GM12878 (cell line): ENCODE data around the gene NFILZ. TPM values are rescaled to one million over a fixed set of nuclear protein-coding genes. Genes with fewer than 3 reads are reported as not detected.
A peak's percentile ranks its signal among the peaks of the same experiment; 100 is the strongest.

Source experiments
- CHD2 ChIP-seq: IDR thresholded peaks from 2 replicates; pipeline ENCODE4 v1.6.1; 2011; ENCODE audit warnings: low read depth, low read length, improper control_type of control experiment, borderline replicate concordance
- FOS ChIP-seq: IDR thresholded peaks from 3 replicates; pipeline ENCODE4 v1.6.1; 2011; ENCODE audit warnings: borderline replicate concordance; ENCODE audit not compliant: insufficient read length; ENCODE audit errors: extremely low read depth
- GABPA ChIP-seq: IDR thresholded peaks from 2 replicates; pipeline ENCODE4 v1.6.1; 2014; ENCODE audit warnings: antibody characterized with exemption, low read depth, mild to moderate bottlenecking, inconsistent platforms
- HDGF ChIP-seq: fragments of 450-650 bp; IDR thresholded peaks from 2 replicates; pipeline ENCODE4 v1.6.1; 2016; ENCODE audit warnings: antibody characterized with exemption
- IKZF1 ChIP-seq: fragments of 450-650 bp; conservative IDR thresholded peaks from 2 replicates; pipeline ENCODE4 v1.6.1; 2017; ENCODE audit warnings: antibody characterized with exemption, mild to moderate bottlenecking
- IKZF2 ChIP-seq, 2 experiments: fragments of 450-650 bp; IDR thresholded peaks; 2 replicates each; pipeline ENCODE4 v1.6.1; 2017; ENCODE audit warnings: mild to moderate bottlenecking in 2 of 2, moderate library complexity in 2 of 2
- KDM1A ChIP-seq: fragments of 200-600 bp; sonication (generic); IDR thresholded peaks from 2 replicates; pipeline ENCODE4 v1.6.1; 2016; ENCODE audit warnings: borderline replicate concordance
- MEF2A ChIP-seq: IDR thresholded peaks from 2 replicates; pipeline ENCODE4 v1.6.1; 2011; ENCODE audit warnings: low read depth, mild to moderate bottlenecking, low read length, moderate library complexity; ENCODE audit not compliant: insufficient read depth
- MXI1 ChIP-seq: fragments of 150-350 bp; IDR thresholded peaks from 2 replicates; pipeline ENCODE4 v1.6.1; 2011; ENCODE audit warnings: low read depth, mild to moderate bottlenecking, inconsistent platforms, low read length, improper control_type of control experiment
- NFYA ChIP-seq: IDR thresholded peaks from 2 replicates; pipeline ENCODE4 v1.6.1; 2011; ENCODE audit warnings: low read depth, mild to moderate bottlenecking, low read length, improper control_type of control experiment, borderline replicate concordance
- NFYB ChIP-seq: IDR thresholded peaks from 2 replicates; pipeline ENCODE4 v1.6.1; 2011; ENCODE audit warnings: low read depth, mild to moderate bottlenecking, low read length, improper control_type of control experiment, moderate library complexity; ENCODE audit not compliant: insufficient read depth
- NR2C2 ChIP-seq: IDR thresholded peaks from 2 replicates; pipeline ENCODE4 v1.6.1; 2011; ENCODE audit warnings: borderline replicate concordance, low read depth; ENCODE audit not compliant: control insufficient read depth, insufficient read length
- NR2F1 ChIP-seq: fragments of 450-650 bp; conservative IDR thresholded peaks from 2 replicates; pipeline ENCODE4 v1.6.1; 2017; ENCODE audit warnings: mild to moderate bottlenecking
- PAX8 ChIP-seq: fragments of 450-650 bp; IDR thresholded peaks from 2 replicates; pipeline ENCODE4 v1.6.1; 2017; ENCODE audit warnings: mild to moderate bottlenecking, moderate library complexity
- POLR2A ChIP-seq: IDR thresholded peaks from 2 replicates; pipeline ENCODE4 v1.6.1; 2011; ENCODE audit warnings: low read depth, mild to moderate bottlenecking, low read length
- RB1 ChIP-seq: fragments of 450-650 bp; formaldehyde crosslinking; IDR thresholded peaks from 2 replicates; pipeline ENCODE4 v1.6.1; 2017; ENCODE audit warnings: mild to moderate bottlenecking, borderline replicate concordance
- REST ChIP-seq: IDR thresholded peaks from 2 replicates; pipeline ENCODE4 v1.6.1; 2012; ENCODE audit warnings: mild to moderate bottlenecking, low read depth, low read length
- RUNX3 ChIP-seq: IDR thresholded peaks from 2 replicates; pipeline ENCODE4 v1.6.1; 2012; ENCODE audit warnings: low read length, inconsistent platforms
- STAT3 ChIP-seq: IDR thresholded peaks from 2 replicates; pipeline ENCODE4 v1.6.1; 2011; ENCODE audit warnings: low read depth, low read length, improper control_type of control experiment
- TAF1 ChIP-seq: IDR thresholded peaks from 2 replicates; pipeline ENCODE4 v1.6.1; 2011; ENCODE audit warnings: mild to moderate bottlenecking, low read depth, low read length, borderline replicate concordance
- TARDBP ChIP-seq: IDR thresholded peaks from 2 replicates; pipeline ENCODE4 v1.6.1; 2016; ENCODE audit warnings: borderline replicate concordance
- ZBTB4 ChIP-seq: fragments of 450-650 bp; formaldehyde crosslinking; IDR thresholded peaks from 2 replicates; pipeline ENCODE4 v1.4.0; 2022; ENCODE audit warnings: mild to moderate bottlenecking, moderate library complexity
- polyA plus RNA-seq, 11 experiments: library from polyadenylated mRNA; depleted of rRNA in 4 of 11; unstranded in 6 of 11; stranded (reverse) in 5 of 11; fragments of >200 nt; fragmentation: Nextera tagmentation in 4 of 11; fragmentation: Illumina TruSeq in 1 of 11; extraction: Ambion mirVana in 4 of 11; extraction: Trizol in 1 of 11; gene quantifications; 1 replicate in 1 of 11; 2 replicates in 10 of 11; pipeline versions ENCODE4 v1.2.1 to v1.2.3, GENCODE V29; 2011 to 2016; ENCODE audit warnings: inconsistent platforms in 2 of 11, missing spikeins in 2 of 11, low read depth in 1 of 11
- total RNA-seq, 4 experiments: library from RNA; depleted of rRNA in 3 of 4; stranded (reverse); fragments of >200 nt in 3 of 4; fragmentation: Illumina TruSeq in 1 of 4; extraction: Trizol in 1 of 4; gene quantifications; 2 replicates each; pipeline versions ENCODE4 v1.2.1 to v1.2.3, GENCODE V29; 2013 to 2021
- TF ChIP-seq, protein P1 (sequence below): fragments of 450-650 bp; IDR thresholded peaks from 2 replicates; pipeline ENCODE4 v1.6.1; 2017; ENCODE audit warnings: low read depth, mild to moderate bottlenecking, moderate library complexity
- TF ChIP-seq, protein P2 (sequence below): IDR thresholded peaks from 2 replicates; pipeline ENCODE4 v1.6.1; 2011; ENCODE audit warnings: borderline replicate concordance, low read depth, mild to moderate bottlenecking, moderate library complexity, low read length; ENCODE audit not compliant: insufficient read depth, poor library complexity, severe bottlenecking

NFILZ gene
- total and polyA plus RNA-seq, 10 of the 15 experiments (the other 5 are each of a cell fraction or from before 2014, with no cell fraction given), result not detected

DNA sequence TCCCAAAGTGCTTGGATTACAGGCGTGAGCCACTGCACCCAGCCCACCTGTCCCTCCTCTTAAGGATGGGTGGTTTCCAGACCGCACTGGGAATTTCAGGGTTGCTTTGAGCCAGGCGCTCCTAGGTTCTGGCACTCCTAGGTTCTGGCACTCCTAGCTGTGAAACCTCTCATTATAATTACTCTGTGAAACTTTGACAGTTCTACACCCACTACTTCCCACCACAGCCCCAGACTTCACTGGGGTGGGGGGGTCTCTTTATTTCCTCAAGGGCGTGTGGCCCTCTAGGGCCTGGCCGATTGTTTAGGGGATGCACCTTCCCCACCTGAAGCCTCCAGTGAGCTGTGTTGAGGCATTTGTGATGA is 17.6 kb upstream of the NFILZ start (continued):
- TF ChIP-seq MEF2A (no peak), NR2F1 (peak; percentile 89), IKZF2 (IDR thresholded peaks at IDR 0.05) (peak; percentile 49 to 68; a peak in 3 of 4 replicates), MXI1 (no peak), RUNX3 (0 out of 2 replicates have a peak, but pooled peaks have one; percentile 34), NR2C2 (no peak), NFYA (no peak), RB1 (no peak), TAF1 (no peak), REST (no peak), TARDBP (no peak), STAT3 (no peak), IKZF1 (peak; percentile 88), NFYB (no peak), ZBTB4 (CRISPR knock-in tag) (no peak), CHD2 (no peak), PAX8 (no peak), FOS (no peak), GABPA (no peak), POLR2A (no peak), KDM1A (no peak), HDGF (no peak)
- TF ChIP-seq, protein P1, sequence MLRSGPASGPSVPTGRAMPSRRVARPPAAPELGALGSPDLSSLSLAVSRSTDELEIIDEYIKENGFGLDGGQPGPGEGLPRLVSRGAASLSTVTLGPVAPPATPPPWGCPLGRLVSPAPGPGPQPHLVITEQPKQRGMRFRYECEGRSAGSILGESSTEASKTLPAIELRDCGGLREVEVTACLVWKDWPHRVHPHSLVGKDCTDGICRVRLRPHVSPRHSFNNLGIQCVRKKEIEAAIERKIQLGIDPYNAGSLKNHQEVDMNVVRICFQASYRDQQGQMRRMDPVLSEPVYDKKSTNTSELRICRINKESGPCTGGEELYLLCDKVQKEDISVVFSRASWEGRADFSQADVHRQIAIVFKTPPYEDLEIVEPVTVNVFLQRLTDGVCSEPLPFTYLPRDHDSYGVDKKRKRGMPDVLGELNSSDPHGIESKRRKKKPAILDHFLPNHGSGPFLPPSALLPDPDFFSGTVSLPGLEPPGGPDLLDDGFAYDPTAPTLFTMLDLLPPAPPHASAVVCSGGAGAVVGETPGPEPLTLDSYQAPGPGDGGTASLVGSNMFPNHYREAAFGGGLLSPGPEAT, result peak; percentile 45; the same call in 1 of the 2 replicates
- TF ChIP-seq, protein P2, sequence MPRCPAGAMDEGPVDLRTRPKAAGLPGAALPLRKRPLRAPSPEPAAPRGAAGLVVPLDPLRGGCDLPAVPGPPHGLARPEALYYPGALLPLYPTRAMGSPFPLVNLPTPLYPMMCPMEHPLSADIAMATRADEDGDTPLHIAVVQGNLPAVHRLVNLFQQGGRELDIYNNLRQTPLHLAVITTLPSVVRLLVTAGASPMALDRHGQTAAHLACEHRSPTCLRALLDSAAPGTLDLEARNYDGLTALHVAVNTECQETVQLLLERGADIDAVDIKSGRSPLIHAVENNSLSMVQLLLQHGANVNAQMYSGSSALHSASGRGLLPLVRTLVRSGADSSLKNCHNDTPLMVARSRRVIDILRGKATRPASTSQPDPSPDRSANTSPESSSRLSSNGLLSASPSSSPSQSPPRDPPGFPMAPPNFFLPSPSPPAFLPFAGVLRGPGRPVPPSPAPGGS, result no peak
